Tibial nerve (tissue), 3 donors: ENCODE results near the gene CNGB1.
"Not testable (repeated sequence)": the region's sequence is repeated elsewhere in the genome, so short reads cannot be mapped to it uniquely, and the experiment has no call there.

Experiments
- POLR2A ChIP-seq, 2 donors: fragments of 450-650 bp; IDR thresholded peaks; one replicate each; pipeline ENCODE4 v1.6.1; 2017; ENCODE audit warnings: antibody characterized with exemption in 2 of 2, mild to moderate bottlenecking in 2 of 2, moderate library complexity in 2 of 2
- TF ChIP-seq, protein P1 (sequence below), 5 experiments: fragments of 200-600 bp in 3 of 5; fragments of 450-650 bp in 2 of 5; sonication (generic) in 3 of 5; IDR thresholded peaks; one replicate each; pipeline ENCODE4 v1.5.1; 2016 to 2019; ENCODE audit warnings: antibody characterized with exemption in 5 of 5, mild to moderate bottlenecking in 3 of 5, moderate library complexity in 2 of 5

- TF ChIP-seq, protein P1, sequence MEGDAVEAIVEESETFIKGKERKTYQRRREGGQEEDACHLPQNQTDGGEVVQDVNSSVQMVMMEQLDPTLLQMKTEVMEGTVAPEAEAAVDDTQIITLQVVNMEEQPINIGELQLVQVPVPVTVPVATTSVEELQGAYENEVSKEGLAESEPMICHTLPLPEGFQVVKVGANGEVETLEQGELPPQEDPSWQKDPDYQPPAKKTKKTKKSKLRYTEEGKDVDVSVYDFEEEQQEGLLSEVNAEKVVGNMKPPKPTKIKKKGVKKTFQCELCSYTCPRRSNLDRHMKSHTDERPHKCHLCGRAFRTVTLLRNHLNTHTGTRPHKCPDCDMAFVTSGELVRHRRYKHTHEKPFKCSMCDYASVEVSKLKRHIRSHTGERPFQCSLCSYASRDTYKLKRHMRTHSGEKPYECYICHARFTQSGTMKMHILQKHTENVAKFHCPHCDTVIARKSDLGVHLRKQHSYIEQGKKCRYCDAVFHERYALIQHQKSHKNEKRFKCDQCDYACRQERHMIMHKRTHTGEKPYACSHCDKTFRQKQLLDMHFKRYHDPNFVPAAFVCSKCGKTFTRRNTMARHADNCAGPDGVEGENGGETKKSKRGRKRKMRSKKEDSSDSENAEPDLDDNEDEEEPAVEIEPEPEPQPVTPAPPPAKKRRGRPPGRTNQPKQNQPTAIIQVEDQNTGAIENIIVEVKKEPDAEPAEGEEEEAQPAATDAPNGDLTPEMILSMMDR (IDR thresholded peaks at IDR 0.05): not testable (repeated sequence)
- TF ChIP-seq POLR2A (IDR thresholded peaks at IDR 0.05): not testable (repeated sequence)
Observed at GRCh38 chr16:57978070-57978465, 7.1 kb upstream of the CNGB1 start.
